Measurements from ENCODE around the gene METTL6. TPM values are rescaled to one million over a fixed set of nuclear protein-coding genes. Genes with fewer than 3 reads are reported as not detected.
A peak's percentile ranks its signal among the peaks of the same experiment; 100 is the strongest.

METTL6 gene
- polyA plus RNA-seq, 1 experiment = 25.9 TPM

DNA sequence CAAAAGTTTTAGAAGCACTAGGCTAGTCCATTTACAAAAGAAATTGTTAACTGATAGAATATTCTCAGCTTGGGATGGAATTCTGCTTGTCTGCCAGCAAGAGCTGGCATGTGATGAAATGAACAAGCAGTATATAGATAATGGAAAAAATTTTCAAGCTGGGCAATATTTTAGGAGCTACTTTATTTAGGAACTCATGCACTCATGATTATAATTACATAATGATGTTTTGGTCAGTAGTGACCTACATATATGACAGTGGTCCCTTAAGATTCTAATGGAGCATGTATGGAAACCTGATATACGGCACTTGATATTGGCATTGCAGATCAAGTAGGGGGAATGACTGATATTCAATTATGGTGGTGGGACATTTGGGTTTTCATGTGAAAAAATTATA lies 6.2 kb upstream of the METTL6 start:
- POLR2A ChIA-PET = no interaction called here
- CTCF ChIA-PET = interaction anchor here (0.7 to 1.3 kb wide), 2 partner anchors 28 to 165 kb away, joined by 4 read pairs; no protein-coding TSS in a partner anchor
- Histone ChIP-seq H3K27me3 (ENCODE audit: control insufficient read depth, insufficient read depth, low read length) (no peaks in the 10 kb centered on the region), H3K9me3 (ENCODE audit: control insufficient read depth, insufficient read depth, low read length) (no peaks in the 10 kb centered on the region), H3K27ac (ENCODE audit: low read depth, low read length) (no peak overlapping the region), H3K4me3 (ENCODE audit: low read depth, low read length) (no peak overlapping the region)
- DNase-seq (ENCODE audit: low read depth, low spot score) = no peak
- TF ChIP-seq, protein P1, sequence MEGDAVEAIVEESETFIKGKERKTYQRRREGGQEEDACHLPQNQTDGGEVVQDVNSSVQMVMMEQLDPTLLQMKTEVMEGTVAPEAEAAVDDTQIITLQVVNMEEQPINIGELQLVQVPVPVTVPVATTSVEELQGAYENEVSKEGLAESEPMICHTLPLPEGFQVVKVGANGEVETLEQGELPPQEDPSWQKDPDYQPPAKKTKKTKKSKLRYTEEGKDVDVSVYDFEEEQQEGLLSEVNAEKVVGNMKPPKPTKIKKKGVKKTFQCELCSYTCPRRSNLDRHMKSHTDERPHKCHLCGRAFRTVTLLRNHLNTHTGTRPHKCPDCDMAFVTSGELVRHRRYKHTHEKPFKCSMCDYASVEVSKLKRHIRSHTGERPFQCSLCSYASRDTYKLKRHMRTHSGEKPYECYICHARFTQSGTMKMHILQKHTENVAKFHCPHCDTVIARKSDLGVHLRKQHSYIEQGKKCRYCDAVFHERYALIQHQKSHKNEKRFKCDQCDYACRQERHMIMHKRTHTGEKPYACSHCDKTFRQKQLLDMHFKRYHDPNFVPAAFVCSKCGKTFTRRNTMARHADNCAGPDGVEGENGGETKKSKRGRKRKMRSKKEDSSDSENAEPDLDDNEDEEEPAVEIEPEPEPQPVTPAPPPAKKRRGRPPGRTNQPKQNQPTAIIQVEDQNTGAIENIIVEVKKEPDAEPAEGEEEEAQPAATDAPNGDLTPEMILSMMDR (IDR thresholded peaks at IDR 0.05; ENCODE audit: low read depth, low read length) = no peak

DNA sequence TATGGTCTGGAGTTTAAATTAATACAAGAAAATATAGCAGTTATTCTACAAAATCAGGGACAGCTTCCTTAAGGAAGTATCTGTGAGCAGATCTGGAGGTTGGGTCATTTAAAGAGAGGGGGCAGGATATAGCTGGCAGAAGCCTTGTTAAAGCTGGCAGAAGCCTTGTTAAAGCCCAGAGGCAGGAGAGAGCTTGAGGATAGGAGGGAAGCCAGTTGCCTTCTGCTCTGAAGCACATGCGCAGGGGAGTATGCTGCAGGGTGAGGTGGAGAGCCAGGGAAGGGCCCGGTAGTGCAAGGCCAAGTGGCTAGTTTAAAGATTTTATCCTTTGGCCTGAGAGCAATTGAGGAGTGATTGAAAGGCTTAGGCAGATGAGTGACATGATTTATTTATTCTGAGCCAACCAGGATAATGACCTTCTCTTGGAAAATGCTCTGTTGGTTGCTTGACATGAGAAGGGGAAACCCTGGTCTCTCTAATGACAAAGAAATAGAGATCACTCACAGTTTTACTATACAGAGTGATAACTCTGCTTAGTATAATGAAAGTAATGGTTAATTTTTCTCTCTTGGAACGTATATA lies 4.0 kb upstream of the METTL6 start:
- POLR2A ChIA-PET = no interaction called here
- Histone ChIP-seq H3K4me3 (ENCODE audit: low read depth, low read length) (no peak overlapping the region), H3K27ac (ENCODE audit: low read depth, low read length) (no peak overlapping the region), H3K9me3 (ENCODE audit: control insufficient read depth, insufficient read depth, low read length) (peaks cover 3% of the 10 kb centered on the region; the same call in 1 of the 2 replicates), H3K27me3 (ENCODE audit: control insufficient read depth, insufficient read depth, low read length) (no peaks in the 10 kb centered on the region)
- CTCF ChIA-PET = interaction anchor here (0.7 to 2.3 kb wide), 3 partner anchors 26 to 228 kb away, joined by 3 to 9 read pairs (median 5); no protein-coding TSS in a partner anchor
- DNase-seq (ENCODE audit: low read depth, low spot score) = no peak
- TF ChIP-seq, protein P1 (IDR thresholded peaks at IDR 0.05; ENCODE audit: low read depth, low read length) = no peak

DNA sequence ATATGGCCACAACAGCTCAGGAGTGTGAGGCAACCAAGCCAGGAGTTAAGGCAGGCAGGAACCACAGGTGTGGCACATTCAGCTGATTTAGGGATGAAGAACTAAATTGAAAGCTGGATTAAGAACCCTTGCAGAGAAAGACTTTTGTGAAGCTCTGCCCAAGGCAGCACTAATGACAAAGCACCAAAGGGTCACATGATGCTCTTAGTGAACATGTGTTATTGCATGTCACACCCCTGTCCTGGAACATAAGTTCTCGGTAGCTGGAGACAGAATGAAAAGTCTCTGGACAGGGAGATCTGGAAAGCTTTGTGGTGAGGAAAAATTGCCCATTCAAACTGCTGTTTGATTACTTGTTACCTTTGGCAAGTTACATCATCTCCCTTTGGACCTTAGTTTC lies 3.3 kb upstream of the METTL6 start:
- ChIA-PET CTCF (interaction anchor here (0.7 to 2.3 kb wide), 4 partner anchors 25 to 227 kb away, joined by 3 to 9 read pairs (median 6); no protein-coding TSS in a partner anchor), POLR2A (no interaction called here)
- no peak for DNase-seq (ENCODE audit: low read depth, low spot score)
- TF ChIP-seq, protein P1 (IDR thresholded peaks at IDR 0.05; ENCODE audit: low read depth, low read length) = no peak
- Histone ChIP-seq H3K4me3 (ENCODE audit: low read depth, low read length) (no peak overlapping the region), H3K27ac (ENCODE audit: low read depth, low read length) (no peak overlapping the region), H3K27me3 (ENCODE audit: control insufficient read depth, insufficient read depth, low read length) (no peaks in the 10 kb centered on the region), H3K9me3 (ENCODE audit: control insufficient read depth, insufficient read depth, low read length) (peaks cover 3% of the 10 kb centered on the region; the same call in 1 of the 2 replicates)

DNA sequence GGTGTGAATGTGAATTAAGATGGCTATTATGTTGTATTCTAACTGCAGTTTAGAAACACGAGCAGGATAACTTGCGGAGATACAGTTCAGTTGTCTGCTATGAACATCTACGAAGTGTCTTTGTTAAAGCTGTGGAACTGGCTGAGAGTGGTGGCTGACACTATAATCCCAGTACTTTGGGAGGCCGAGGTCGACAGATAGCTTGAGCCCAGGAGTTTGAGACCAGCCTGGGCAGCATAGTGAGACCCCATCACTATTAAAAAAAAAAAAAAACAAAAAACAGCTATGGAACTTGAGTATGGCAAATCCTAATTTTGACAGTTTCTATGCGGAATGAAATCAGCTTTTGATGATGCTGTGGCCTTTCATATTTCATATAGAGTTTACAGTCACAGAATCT lies 1.7 kb upstream of the METTL6 start:
- POLR2A ChIA-PET = no interaction called here

DNA sequence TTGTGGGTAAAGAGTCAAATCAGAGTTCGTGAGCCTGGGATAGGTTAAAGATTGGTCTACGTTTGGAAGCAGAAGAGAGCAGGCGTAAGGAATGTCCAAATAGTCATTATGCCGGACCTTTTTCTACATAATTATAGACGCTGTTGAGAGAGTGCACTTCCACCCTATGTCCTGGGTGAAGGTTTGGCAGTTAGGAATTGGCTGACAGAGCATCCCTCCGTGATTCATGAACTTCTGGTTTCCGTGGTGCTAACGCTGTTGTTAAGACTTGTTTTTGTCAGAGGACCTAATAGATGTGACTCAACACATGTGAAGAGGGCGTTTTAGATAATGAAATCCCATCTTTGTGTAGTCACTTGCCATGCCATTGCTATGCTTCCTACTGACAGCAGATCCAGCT lies 1.2 kb upstream of the METTL6 start:
- Histone ChIP-seq H3K9me3 (ENCODE audit: control insufficient read depth, insufficient read depth, low read length) (peaks cover 3% of the 10 kb centered on the region; the same call in 1 of the 2 replicates), H3K4me3 (ENCODE audit: low read depth, low read length) (peak overlapping the region; percentile 95), H3K27ac (ENCODE audit: low read depth, low read length) (no peak overlapping the region), H3K27me3 (ENCODE audit: control insufficient read depth, insufficient read depth, low read length) (no peaks in the 10 kb centered on the region)
- DNase-seq (ENCODE audit: low read depth, low spot score) = no peak
- TF ChIP-seq, protein P1 (IDR thresholded peaks at IDR 0.05; ENCODE audit: low read depth, low read length) = no peak
- ChIA-PET CTCF (interaction anchor here (1.1 kb wide), 1 partner anchor 23 kb away, joined by 4 read pairs; no protein-coding TSS in a partner anchor), POLR2A (no interaction called here)

More for the DNA sequence above, 1.7 kb upstream of the METTL6 start:
- H3K27ac ChIP-seq (ENCODE audit: low read depth, low read length) = no peak overlapping the region
- H3K27me3 ChIP-seq (ENCODE audit: control insufficient read depth, insufficient read depth, low read length) = no peaks in the 10 kb centered on the region
- H3K9me3 ChIP-seq (ENCODE audit: control insufficient read depth, insufficient read depth, low read length) = peaks cover 3% of the 10 kb centered on the region; the same call in 1 of the 2 replicates
- no peak for DNase-seq (ENCODE audit: low read depth, low spot score)
- TF ChIP-seq, protein P1 (IDR thresholded peaks at IDR 0.05; ENCODE audit: low read depth, low read length) = no peak
- CTCF ChIA-PET = interaction anchor here (1.1 to 1.6 kb wide), 2 partner anchors 24 to 128 kb away, joined by 4 to 7 read pairs; no protein-coding TSS in a partner anchor
- H3K4me3 ChIP-seq (ENCODE audit: low read depth, low read length) = peak overlapping the region; percentile 95

Data from AG04450 (cell line).